SK-N-SH (cell line): Measurements from ENCODE around the gene AHCY. TPM values are rescaled to one million over a fixed set of nuclear protein-coding genes. Genes with fewer than 3 reads are reported as not detected.

ENCODE experiments used
- CTCF ChIA-PET: fragments of 300-600, 350-600 bp; formaldehyde crosslinking; extraction: SDS; loops from one replicate; lab custom pipeline; 2021; lab: Yijun Ruan, JAX
- POLR2A ChIA-PET: fragments of 350-600 bp; sonication (Branson Sonifier 250); formaldehyde crosslinking; extraction: SDS; loops from one replicate; lab custom pipeline; 2020; ENCODE audit warnings: antibody characterized with exemption, inconsistent platforms; lab: Yijun Ruan, JAX
- DNase-seq: peaks from one replicate; pipeline ENCODE4 v3.0.0; 2012
- H2AFZ ChIP-seq: fragments of 200-600 bp; sonication (generic); 2 replicates; pipeline ENCODE4 v1.8.1; 2016; ENCODE audit warnings: antibody characterized with exemption, mild to moderate bottlenecking, low read depth
- H3F3A ChIP-seq: fragments of 200-600 bp; sonication (generic); replicated peaks from 2 replicates; pipeline ENCODE3; 2016; ENCODE audit warnings: antibody characterized with exemption, mild to moderate bottlenecking; ENCODE audit not compliant: insufficient read depth
- H3K27ac ChIP-seq, 2 experiments: fragments of 200-500 bp in 1 of 2; fragments of 200-600 bp in 1 of 2; sonication (Bioruptor generic) in 1 of 2; sonication (generic), shearing (Covaris generic) in 1 of 2; 2 replicates each; pipeline versions ENCODE4 v1.5.1 to v1.6.1; 2014 to 2016; ENCODE audit warnings: low read depth in 2 of 2, inconsistent platforms in 1 of 2, low read length in 1 of 2, mild to moderate bottlenecking in 1 of 2, mixed read lengths in 1 of 2
- H3K27me3 ChIP-seq: fragments of 200-600 bp; sonication (generic), shearing (Covaris generic); 2 replicates; pipeline ENCODE4 v1.6.1; 2016; ENCODE audit warnings: mixed run types; ENCODE audit not compliant: insufficient read depth
- H3K36me3 ChIP-seq, 2 experiments: fragments of 200-500 bp in 1 of 2; fragments of 200-600 bp in 1 of 2; sonication (Bioruptor generic) in 1 of 2; sonication (generic) in 1 of 2; replicated peaks in 1 of 2; 2 replicates each; pipeline versions ENCODE3 to v1.5.1; 2014 to 2016; ENCODE audit warnings: low read length in 1 of 2, mild to moderate bottlenecking in 1 of 2; ENCODE audit not compliant: insufficient read depth in 2 of 2, control insufficient read depth in 1 of 2
- H3K4me1 ChIP-seq, 2 experiments: fragments of 200-500 bp in 1 of 2; fragments of 200-600 bp in 1 of 2; sonication (Bioruptor generic) in 1 of 2; sonication (generic), shearing (Covaris generic) in 1 of 2; 2 replicates each; pipeline versions ENCODE4 v1.5.1 to v1.6.1; 2014 to 2016; ENCODE audit warnings: low read depth in 1 of 2, low read length in 1 of 2, mixed run types in 1 of 2; ENCODE audit not compliant: insufficient read depth in 2 of 2, control insufficient read depth in 1 of 2
- H3K4me2 ChIP-seq: fragments of 200-600 bp; sonication (generic), shearing (Covaris generic); 2 replicates; pipeline ENCODE4 v1.6.1; 2017; ENCODE audit warnings: mixed run types
- H3K4me3 ChIP-seq, 2 experiments: fragments of 200-500 bp in 1 of 2; fragments of 200-600 bp in 1 of 2; sonication (Bioruptor generic) in 1 of 2; sonication (generic), shearing (Covaris generic) in 1 of 2; 2 replicates each; pipeline versions ENCODE4 v1.5.1 to v1.8.1; 2014 to 2016; ENCODE audit warnings: low read depth in 2 of 2, inconsistent platforms in 1 of 2, low read length in 1 of 2, mild to moderate bottlenecking in 1 of 2, mixed read lengths in 1 of 2, moderate library complexity in 1 of 2
- H3K79me2 ChIP-seq: fragments of 200-600 bp; sonication (generic); 2 replicates; pipeline ENCODE4 v1.8.1; 2017; ENCODE audit warnings: mild to moderate bottlenecking; ENCODE audit not compliant: insufficient read depth
- H3K9ac ChIP-seq: fragments of 200-600 bp; sonication (generic); 2 replicates; pipeline ENCODE4 v1.6.1; 2017; ENCODE audit warnings: mixed run types
- H3K9me2 ChIP-seq: fragments of 200-600 bp; sonication (generic); 2 replicates; pipeline ENCODE4 v1.6.1; 2017; ENCODE audit warnings: mixed run types
- H3K9me3 ChIP-seq: fragments of 200-600 bp; sonication (generic); 2 replicates; pipeline ENCODE4 v1.6.1; 2017; ENCODE audit warnings: mixed run types, mild to moderate bottlenecking, moderate library complexity
- H4K20me1 ChIP-seq: fragments of 200-600 bp; sonication (generic); 2 replicates; pipeline ENCODE4 v1.6.1; 2017; ENCODE audit warnings: mild to moderate bottlenecking, mixed run types; ENCODE audit not compliant: insufficient read depth
- CTCF ChIP-seq: fragments of 200-600 bp; sonication (generic); IDR thresholded peaks from 2 replicates; pipeline ENCODE4 v1.6.1; 2017; ENCODE audit warnings: antibody characterized with exemption, mild to moderate bottlenecking, moderate library complexity
- FOSL2 ChIP-seq: IDR thresholded peaks from 2 replicates; pipeline ENCODE4 v1.4.0; 2012; ENCODE audit warnings: low read depth, mild to moderate bottlenecking, moderate library complexity, borderline replicate concordance
- GATA2 ChIP-seq: sonication (generic); formaldehyde crosslinking; IDR thresholded peaks from 2 replicates; pipeline ENCODE4 v1.5.0; 2020; ENCODE audit warnings: mild to moderate bottlenecking, missing genetic modification reagents
- IRF3 ChIP-seq: fragments of 150-350 bp; IDR thresholded peaks from 2 replicates; pipeline ENCODE4 v1.6.1; 2016; ENCODE audit warnings: mild to moderate bottlenecking, low read depth, low read length
- MAX ChIP-seq: IDR thresholded peaks from 2 replicates; pipeline ENCODE4 v1.4.0; 2012; ENCODE audit warnings: low read depth
- MEF2A ChIP-seq: IDR thresholded peaks from 2 replicates; pipeline ENCODE4 v1.4.0; 2012; ENCODE audit warnings: low read depth, borderline replicate concordance
- MXI1 ChIP-seq: IDR thresholded peaks from 2 replicates; pipeline ENCODE4 v1.6.1; 2012; ENCODE audit warnings: mild to moderate bottlenecking, low read depth, low read length, improper control_type of control experiment
- PBX3 ChIP-seq: IDR thresholded peaks from 2 replicates; pipeline ENCODE4; 2012
- RCOR1 ChIP-seq: fragments of 150-350 bp; IDR thresholded peaks from 2 replicates; pipeline ENCODE4 v1.6.1; 2017; ENCODE audit warnings: antibody characterized with exemption, low read length
- RXRA ChIP-seq: IDR thresholded peaks from 2 replicates; pipeline ENCODE4 v1.4.0; 2012; ENCODE audit warnings: low read depth, mild to moderate bottlenecking, borderline replicate concordance
- SIN3A ChIP-seq: IDR thresholded peaks from 2 replicates; pipeline ENCODE4 v1.6.1; 2012; ENCODE audit warnings: low read depth, mild to moderate bottlenecking, low read length, moderate library complexity, borderline replicate concordance
- SMC3 ChIP-seq: IDR thresholded peaks from 2 replicates; pipeline ENCODE4 v1.6.1; 2012; ENCODE audit warnings: low read depth, low read length, improper control_type of control experiment
- USF2 ChIP-seq: fragments of 150-350 bp; IDR thresholded peaks from 2 replicates; pipeline ENCODE4 v1.6.1; 2017; ENCODE audit warnings: antibody characterized with exemption, low read length, low read depth, borderline replicate concordance
- ZBTB33 ChIP-seq: IDR thresholded peaks from 2 replicates; pipeline ENCODE4 v1.4.0; 2012; ENCODE audit warnings: low read depth, borderline replicate concordance
- WGBS: methylation state at CpG from one replicate; pipeline ENCODE4 v1.1.6; 2017; ENCODE audit warnings: low lambda C conversion rate; 5-methylcytosine and 5-hydroxymethylcytosine counted together
- polyA plus RNA-seq, 3 experiments: library from polyadenylated mRNA; depleted of rRNA; stranded (reverse); fragments of >200 nt; gene quantifications; 2 replicates each; pipeline ENCODE4 v1.2.3, GENCODE V29; 2012

AHCY gene
- polyA plus RNA-seq, 1 of the 3 experiments (the other 2 are of a cell fraction): 196 TPM

- POLR2A ChIA-PET: no interaction called here
- H4K20me1 ChIP-seq: no peaks in the 10 kb centered on the region
- no peak overlapping the region for H3K9ac ChIP-seq
- H3K4me1 ChIP-seq: no peaks in the 10 kb centered on the region
- 92% methylated on average over 9 of the region's 9 CpGs for WGBS
- no peak overlapping the region for H2AFZ ChIP-seq
- H3K27me3 ChIP-seq: no peaks in the 10 kb centered on the region
- DNase-seq: no peak
- H3F3A ChIP-seq: peaks cover 8% of the 10 kb centered on the region
- no peaks in the 10 kb centered on the region for H3K9me2 ChIP-seq
- H3K9me3 ChIP-seq: no peaks in the 10 kb centered on the region
- no peaks in the 10 kb centered on the region for H3K79me2 ChIP-seq
- no peak overlapping the region for H3K27ac ChIP-seq
- H3K4me3 ChIP-seq: no peak overlapping the region
- CTCF ChIA-PET: interaction anchor here (1.0 kb wide), 1 partner anchor 79 kb away, joined by 6 read pairs; no protein-coding TSS in a partner anchor
- H3K36me3 ChIP-seq: peaks cover 9% of the 10 kb centered on the region in 2 experiments
- TF ChIP-seq RCOR1: no peak
- TF ChIP-seq MEF2A: no peak
- TF ChIP-seq SMC3: no peak
- no peak for TF ChIP-seq RXRA
- no peak for TF ChIP-seq MXI1
- TF ChIP-seq GATA2: no peak
- no peak for TF ChIP-seq MAX
- TF ChIP-seq CTCF: no peak
- no peak for TF ChIP-seq SIN3A
- no peak for TF ChIP-seq PBX3
- TF ChIP-seq IRF3: no peak
- H3K4me2 ChIP-seq: no peak overlapping the region
Measured at GRCh38 chr20:34269996-34270627, 33.0 kb downstream of the AHCY start.

GRCh38 chr20:34268851-34269636 lies 34.1 kb downstream of the AHCY start:
- CTCF ChIA-PET: no interaction called here
- no peak overlapping the region for H3K4me2 ChIP-seq
- no peak overlapping the region for H3K27ac ChIP-seq
- no peaks in the 10 kb centered on the region for H4K20me1 ChIP-seq
- DNase-seq: no peak
- H3K9me3 ChIP-seq: no peaks in the 10 kb centered on the region
- H3K36me3 ChIP-seq: peaks cover 6 to 9% of the 10 kb centered on the region in 2 experiments
- H2AFZ ChIP-seq: no peak overlapping the region
- H3K79me2 ChIP-seq: no peaks in the 10 kb centered on the region
- no peaks in the 10 kb centered on the region for H3K27me3 ChIP-seq
- H3K9ac ChIP-seq: no peak overlapping the region
- no peaks in the 10 kb centered on the region for H3K4me1 ChIP-seq
- WGBS: 95% methylated on average over 50 of the region's 58 CpGs
- POLR2A ChIA-PET: no interaction called here
- no peaks in the 10 kb centered on the region for H3K9me2 ChIP-seq
- peaks cover 4% of the 10 kb centered on the region for H3F3A ChIP-seq
- no peak overlapping the region for H3K4me3 ChIP-seq
- no peak for TF ChIP-seq FOSL2
- TF ChIP-seq ZBTB33: no peak
- TF ChIP-seq USF2: no peak
- no peak for TF ChIP-seq MEF2A
